ENCODE results near the gene TRPC4AP. TPM values are rescaled to one million over a fixed set of nuclear protein-coding genes. Genes with fewer than 3 reads are reported as not detected.

The TRPC4AP gene
- total and polyA plus RNA-seq, 10 of the 15 experiments (the other 5 are each of a cell fraction or from before 2014, with no cell fraction given): 1.1 to 61.7 (median 41.2) TPM

DNA sequence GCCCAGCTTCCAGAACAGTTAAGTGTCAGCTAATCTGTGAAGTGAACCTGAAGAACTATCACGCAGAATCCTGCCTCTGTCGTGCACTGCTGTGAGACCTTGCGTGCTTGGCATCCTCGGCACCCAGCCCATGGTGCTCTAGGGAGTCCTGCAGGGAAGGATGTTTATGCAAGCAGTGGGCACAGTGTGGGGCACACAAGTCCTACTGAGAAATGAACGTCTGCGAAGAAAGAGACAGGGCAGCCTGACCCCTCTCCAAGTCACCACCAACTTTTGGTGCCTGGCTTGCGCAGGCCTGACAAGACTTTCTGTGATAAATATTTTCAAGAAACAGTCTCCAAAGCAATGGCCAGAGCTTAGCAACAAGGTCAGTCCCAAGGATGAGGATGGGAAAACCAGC is 69.0 kb downstream of the TRPC4AP start (continued):
- TF ChIP-seq YBX1 (IDR thresholded peaks at IDR 0.05) (no peak), NFIC (IDR thresholded peaks at IDR 0.05; ENCODE audit: low read depth, low read length) (no peak), MEF2A (IDR thresholded peaks at IDR 0.05; ENCODE audit: insufficient read depth, low read depth, low read length) (no peak), SREBF1 (IDR thresholded peaks at IDR 0.05; ENCODE audit: low read length) (no peak)

DNA sequence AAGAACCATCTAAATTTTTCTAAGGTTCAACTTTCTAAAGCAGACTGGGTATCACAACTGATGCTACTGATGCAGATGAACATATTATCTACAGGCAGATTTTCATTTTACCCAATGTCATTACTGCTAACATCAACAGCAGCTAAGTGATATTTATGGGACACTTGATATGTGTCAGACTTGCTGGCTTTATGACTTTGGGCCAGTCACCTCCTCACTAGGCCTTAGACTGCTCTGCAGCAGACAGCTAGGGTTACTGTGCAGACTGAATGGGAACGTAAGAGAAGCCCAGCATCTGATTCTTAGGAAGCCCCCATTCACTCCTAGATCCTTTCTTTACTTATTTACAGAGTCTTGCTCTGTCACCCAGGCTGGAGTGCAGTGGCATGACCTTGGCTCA is 70.8 kb downstream of the TRPC4AP start:
- SMC1A ChIA-PET (ENCODE audit: uncharacterized antibody, unreplicated experiment): no interaction called here
- Histone ChIP-seq H3K9me3 (replicated peaks; ENCODE audit: control insufficient read depth, insufficient read depth, low read length) (no peaks in the 10 kb centered on the region), H2AFZ (ENCODE audit: control insufficient read depth, low read depth, low read length) (no peak overlapping the region), H3K27ac (ENCODE audit: control insufficient read depth, insufficient read depth) (no peak overlapping the region), H3K79me2 (ENCODE audit: control insufficient read depth, insufficient read depth, low read length) (no peaks in the 10 kb centered on the region), H3K4me3 (no peak overlapping the region), H3K4me1 (ENCODE audit: control insufficient read depth, insufficient read depth, low read length) (no peaks in the 10 kb centered on the region), H3K27me3 (replicated peaks in 1 of 2; ENCODE audit: control insufficient read depth in 2 of 2, insufficient read depth in 2 of 2, low read length in 1 of 2) (no peaks in the 10 kb centered on the region), H3K9ac (ENCODE audit: control insufficient read depth, insufficient read depth, low read length) (no peak overlapping the region), H3K36me3 (ENCODE audit: control insufficient read depth in 2 of 2, insufficient read depth in 2 of 2, low read length in 1 of 2) (peaks cover 4 to 17% of the 10 kb centered on the region in 2 experiments; a peak in 3 of 4 replicates), H4K20me1 (ENCODE audit: control insufficient read depth, insufficient read depth) (no peaks in the 10 kb centered on the region; the same call in 1 of the 2 replicates), H3K4me2 (ENCODE audit: control insufficient read depth, insufficient read depth) (no peak overlapping the region)
- POLR2A ChIA-PET: no interaction called here
- no peak for DNase-seq (ENCODE audit: low read depth, low spot score)
- no peak for FAIRE-seq
- TF ChIP-seq CBFB (IDR thresholded peaks at IDR 0.05; ENCODE audit: low read depth): no peak
- no peak for TF ChIP-seq BRCA1 (IDR thresholded peaks at IDR 0.05; ENCODE audit: low read depth, low read length)
- TF ChIP-seq ATF7 (IDR thresholded peaks at IDR 0.05; ENCODE audit: low read depth): no peak
- TF ChIP-seq RBBP5 (conservative IDR thresholded peaks at IDR 0.05): no peak
- TF ChIP-seq, protein P1, sequence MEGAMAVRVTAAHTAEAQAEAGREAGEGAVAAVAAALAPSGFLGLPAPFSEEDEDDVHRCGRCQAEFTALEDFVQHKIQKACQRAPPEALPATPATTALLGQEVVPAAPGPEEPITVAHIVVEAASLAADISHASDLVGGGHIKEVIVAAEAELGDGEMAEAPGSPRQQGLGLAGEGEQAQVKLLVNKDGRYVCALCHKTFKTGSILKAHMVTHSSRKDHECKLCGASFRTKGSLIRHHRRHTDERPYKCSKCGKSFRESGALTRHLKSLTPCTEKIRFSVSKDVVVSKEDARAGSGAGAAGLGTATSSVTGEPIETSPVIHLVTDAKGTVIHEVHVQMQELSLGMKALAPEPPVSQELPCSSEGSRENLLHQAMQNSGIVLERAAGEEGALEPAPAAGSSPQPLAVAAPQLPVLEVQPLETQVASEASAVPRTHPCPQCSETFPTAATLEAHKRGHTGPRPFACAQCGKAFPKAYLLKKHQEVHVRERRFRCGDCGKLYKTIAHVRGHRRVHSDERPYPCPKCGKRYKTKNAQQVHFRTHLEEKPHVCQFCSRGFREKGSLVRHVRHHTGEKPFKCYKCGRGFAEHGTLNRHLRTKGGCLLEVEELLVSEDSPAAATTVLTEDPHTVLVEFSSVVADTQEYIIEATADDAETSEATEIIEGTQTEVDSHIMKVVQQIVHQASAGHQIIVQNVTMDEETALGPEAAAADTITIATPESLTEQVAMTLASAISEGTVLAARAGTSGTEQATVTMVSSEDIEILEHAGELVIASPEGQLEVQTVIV (IDR thresholded peaks at IDR 0.05; ENCODE audit: borderline replicate concordance, partially characterized antibody): no peak
- TF ChIP-seq ZBED1 (IDR thresholded peaks at IDR 0.05; ENCODE audit: borderline replicate concordance): no peak
- CTCF ChIA-PET: no interaction called here
- intact Hi-C loops (cut with micrococcal nuclease; ENCODE audit: unreplicated experiment) (no loop called here), in situ Hi-C loops (cut with MboI) (no loop called here)
- ATAC-seq: no peak
- WGBS (ENCODE audit: insufficient coverage, insufficient replicate concordance, low lambda C conversion rate, missing lambda C conversion rate): 100% methylated on average over 1 of the region's 1 CpG
- RAD21 ChIA-PET (ENCODE audit: unreplicated experiment): no interaction called here
- BruUV-seq (replicated peaks): no TSS peak

All from GM12878 (cell line).